Inflammatory macrophage treated with lipopolysaccharide for 4 hours (primary cell): ENCODE data around the gene MFSD2B.

Source experiments
- DNase-seq: peaks from one replicate; pipeline ENCODE4 v3.0.0-alpha.2; 2020

MFSD2B gene

DNA sequence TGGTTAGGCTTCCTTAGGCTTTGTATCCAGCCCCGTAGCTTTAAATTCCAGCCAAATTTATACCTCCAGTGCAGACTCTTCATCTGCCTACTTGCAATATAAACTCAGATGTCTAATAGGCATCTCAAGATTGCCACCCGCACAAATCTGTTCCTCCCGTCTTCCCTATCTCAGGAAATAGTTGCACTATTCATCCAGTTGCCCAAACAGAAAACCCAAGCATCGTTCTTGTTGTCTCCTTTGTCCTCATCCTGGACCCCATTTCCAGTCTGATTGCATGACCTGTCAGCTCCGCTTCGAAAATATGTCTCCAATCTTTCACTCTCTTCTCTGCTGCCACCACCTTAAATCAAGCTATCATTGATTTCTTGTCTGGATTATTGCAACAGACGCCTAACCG, 41.9 kb downstream of the MFSD2B start:
- no peak for DNase-seq

DNA sequence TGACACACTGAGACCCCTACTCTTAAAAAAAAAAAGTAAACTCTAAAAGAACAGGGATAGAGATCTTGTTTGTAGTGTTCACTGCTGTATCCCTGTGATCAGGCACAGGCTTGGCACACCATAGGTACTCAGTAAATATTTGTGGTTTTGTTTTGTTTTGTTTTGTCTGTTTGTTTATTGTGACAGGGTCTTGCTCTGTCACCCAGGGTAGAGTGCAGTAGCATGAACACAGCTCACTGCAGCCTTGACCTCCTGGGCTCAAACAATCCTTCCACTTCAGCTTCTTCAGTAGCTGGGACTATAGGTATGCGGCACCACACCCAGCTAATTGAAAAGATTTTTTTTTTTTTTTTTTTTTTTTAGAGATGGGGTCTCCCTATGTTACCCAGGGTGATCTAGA, 43.1 kb downstream of the MFSD2B start:
- DNase-seq = no peak

DNA sequence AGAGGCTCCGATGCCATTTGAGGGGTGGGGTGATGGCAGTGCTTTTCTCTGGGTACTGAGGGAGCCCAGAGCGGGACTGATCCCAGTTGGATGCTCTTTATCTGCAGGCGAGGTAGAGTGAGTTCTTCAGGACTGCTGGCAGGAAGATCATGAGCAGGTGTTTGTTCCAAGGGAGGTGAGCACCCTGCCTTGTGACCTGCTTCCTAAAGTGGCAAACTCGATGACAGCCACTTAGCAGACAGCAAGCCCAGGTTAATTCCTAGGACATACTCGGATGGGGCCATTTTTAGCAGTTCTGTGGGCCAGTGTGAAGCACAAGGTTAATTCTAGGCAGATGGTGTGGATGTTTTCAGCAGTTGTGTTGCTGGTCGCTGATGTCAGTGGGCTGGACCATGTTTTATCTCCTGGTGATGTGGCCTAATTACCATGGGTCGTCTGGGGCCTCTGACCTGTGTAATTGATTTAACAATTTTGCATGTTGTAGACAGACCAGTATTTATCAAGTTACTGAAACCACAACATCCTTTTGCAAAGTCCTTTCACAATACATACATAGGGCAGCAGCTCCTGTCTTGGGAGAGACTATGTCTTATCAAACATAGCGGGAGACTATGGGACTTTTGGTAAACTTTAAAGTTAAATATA, 44.6 kb downstream of the MFSD2B start:
- DNase-seq = no peak

DNA sequence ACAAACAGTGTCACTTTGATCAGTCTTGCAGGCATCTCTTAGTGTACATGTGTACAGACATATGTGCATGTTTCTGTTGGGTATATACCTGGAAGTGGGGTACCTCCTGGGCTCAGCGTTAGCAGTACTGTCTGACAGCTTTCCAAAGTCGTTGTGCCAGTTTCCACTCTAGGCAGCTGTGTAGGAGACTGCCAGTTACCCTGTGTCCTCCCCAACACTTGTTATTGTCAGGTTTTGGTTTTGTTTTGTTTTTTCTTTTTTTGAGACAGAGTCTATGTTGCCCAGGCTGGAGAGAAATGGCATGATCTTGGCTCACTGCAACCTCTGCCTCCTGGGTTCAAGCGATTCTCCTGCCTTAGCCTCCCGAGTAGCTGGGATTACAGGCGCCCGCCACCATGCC, 45.9 kb downstream of the MFSD2B start:
- no peak for DNase-seq

DNA sequence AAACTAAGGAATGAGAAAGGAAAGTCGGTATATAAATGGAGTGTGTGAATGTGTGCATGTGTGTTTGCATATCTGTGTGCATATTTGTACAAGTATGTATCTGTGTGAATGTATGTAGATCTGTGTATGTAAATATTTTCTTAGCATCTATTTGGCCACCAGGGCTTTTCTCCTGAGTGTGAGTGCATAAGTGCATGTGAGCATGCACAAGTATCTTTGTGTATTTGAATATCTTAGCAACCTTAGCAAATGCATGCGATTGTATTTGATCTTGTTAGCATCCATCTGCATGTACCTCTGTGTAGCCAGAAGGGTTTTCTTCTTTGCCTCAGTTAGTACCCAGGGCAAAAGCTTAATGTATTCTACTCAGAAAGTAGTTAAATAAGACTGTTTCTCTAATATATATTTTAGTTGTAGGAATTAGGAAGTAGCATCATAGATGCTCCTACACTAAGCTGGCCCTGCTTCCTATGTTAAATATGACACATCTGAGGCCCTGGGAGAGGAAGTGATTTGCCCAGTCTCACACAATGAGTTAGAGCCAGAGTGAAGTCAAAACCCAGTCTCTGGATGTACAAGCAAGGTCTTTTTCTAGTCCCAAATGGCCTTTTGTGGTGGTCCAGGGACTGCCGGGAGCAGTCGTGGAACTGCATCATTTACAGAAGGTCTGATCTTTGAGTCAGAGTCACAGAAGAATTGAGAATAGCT, 48.8 kb downstream of the MFSD2B start:
- peak; percentile 36 for DNase-seq

DNA sequence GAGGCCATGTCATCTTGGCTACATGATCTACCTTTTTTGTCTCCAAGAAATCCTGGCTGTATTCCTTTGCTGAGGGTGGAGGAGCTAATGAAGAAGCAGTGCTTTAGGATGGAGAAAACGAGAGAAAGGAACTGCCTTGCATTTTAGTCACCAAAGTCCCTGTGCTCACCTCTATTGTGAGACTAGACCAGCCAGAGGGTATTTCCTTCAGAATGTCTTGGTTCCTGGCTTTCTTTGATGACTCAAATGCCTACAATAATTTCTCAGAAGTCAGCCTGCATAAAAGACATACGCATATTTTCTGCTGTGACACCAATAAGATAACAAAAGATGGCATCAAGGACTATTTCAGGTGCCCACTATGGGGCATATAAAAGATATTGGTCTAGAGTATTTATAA, 55.5 kb downstream of the MFSD2B start:
- no peak for DNase-seq

DNA sequence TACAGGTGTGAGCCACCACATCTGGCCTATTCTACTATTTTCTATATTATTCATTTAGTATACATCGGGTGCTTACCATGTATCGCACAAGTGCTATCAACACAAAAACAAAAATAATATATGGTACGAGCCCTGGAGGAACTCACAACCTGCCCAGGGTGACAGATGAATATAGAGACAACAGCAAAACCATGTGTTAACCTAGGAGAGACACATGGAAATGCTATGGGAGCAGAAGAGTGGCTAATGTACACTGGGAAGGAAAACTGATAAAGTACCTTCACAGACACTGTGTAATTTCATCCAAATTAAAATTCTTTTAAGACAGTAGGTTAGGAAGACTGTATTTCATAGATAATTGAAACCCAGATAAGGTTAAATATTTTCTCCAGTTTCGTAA, 62.4 kb downstream of the MFSD2B start:
- no peak for DNase-seq

DNA sequence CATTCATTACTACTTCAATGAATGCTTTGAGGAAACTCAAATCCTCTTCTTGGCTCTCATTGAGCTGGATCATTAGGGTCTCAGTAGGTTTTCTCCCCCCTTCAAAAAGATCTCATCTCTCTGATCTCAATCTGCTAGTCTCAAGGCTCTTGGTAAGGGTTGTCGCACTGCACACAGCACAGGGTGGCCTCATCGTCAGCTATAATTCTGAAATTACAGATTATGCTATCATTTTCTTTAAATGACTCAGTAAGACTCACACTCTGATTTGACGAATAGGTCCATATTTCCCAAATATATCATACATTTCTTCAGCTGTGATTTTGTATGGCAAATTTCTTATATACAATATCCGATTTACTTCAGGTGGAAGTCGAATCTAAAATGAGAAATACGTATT, 63.9 kb downstream of the MFSD2B start:
- DNase-seq = no peak

DNA sequence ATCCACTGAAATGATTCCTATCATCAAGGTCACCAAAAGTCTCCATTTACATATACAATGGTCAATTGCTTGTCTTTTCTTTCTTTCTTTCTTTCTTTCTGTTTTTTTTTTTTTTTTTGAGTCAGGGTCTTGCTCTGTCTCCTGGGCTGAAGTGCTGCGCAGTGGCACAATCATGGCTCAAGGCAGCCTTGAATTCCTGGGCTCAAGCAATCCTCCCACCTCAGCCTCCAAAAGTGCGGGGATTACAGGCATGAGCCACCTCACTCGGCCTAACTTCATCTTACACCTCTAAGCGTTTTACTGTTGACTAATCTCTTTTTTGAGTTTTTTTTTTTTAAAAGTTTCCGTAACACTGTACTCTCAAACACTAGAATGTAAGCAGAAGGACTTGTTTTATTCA, 65.4 kb downstream of the MFSD2B start:
- no peak for DNase-seq
